ENCODE measurements around the gene EREG. TPM values are rescaled to one million over a fixed set of nuclear protein-coding genes. Genes with fewer than 3 reads are reported as not detected.

The EREG gene
- 3.1 and 16.0 TPM in 2 replicates for total RNA-seq

- H3K4me3 ChIP-seq (ENCODE audit: low read depth, low read length), result peak within 1 kb of the TSS; percentile 69
- DNase-seq (ENCODE audit: low read depth), result no peak
- TF ChIP-seq CTCF (conservative IDR thresholded peaks at IDR 0.05; ENCODE audit: low read depth, low read length), result no peak
These were observed at the start of gene EREG for GRCh38 chr4:74364652-74365491. TSS of gene EREG (plus strand) at chr4:74365145. CDS start at chr4:74365309, 164 bp downstream.

GRCh38 chr4:74315376-74315775, 49.6 kb upstream of the EREG start:
- TF ChIP-seq CTCF (conservative IDR thresholded peaks at IDR 0.05; ENCODE audit: low read depth, low read length), result no peak
- no peak overlapping the region for H3K4me3 ChIP-seq (ENCODE audit: low read depth, low read length)
- no peak for DNase-seq (ENCODE audit: low read depth)

- no peak for TF ChIP-seq CTCF (conservative IDR thresholded peaks at IDR 0.05; ENCODE audit: low read depth, low read length)
- H3K4me3 ChIP-seq (ENCODE audit: low read depth, low read length), result no peak overlapping the region
These were observed 48.5 kb upstream of the EREG start for GRCh38 chr4:74316397-74316796.

GRCh38 chr4:74317616-74318246, 47.2 kb upstream of the EREG start:
- H3K4me3 ChIP-seq (ENCODE audit: low read depth, low read length), result no peak overlapping the region
- TF ChIP-seq CTCF (conservative IDR thresholded peaks at IDR 0.05; ENCODE audit: low read depth, low read length), result no peak
- DNase-seq (ENCODE audit: low read depth), result no peak

More at GRCh38 chr4:74316397-74316796, 48.5 kb upstream of the EREG start:
- DNase-seq (ENCODE audit: low read depth), result no peak

- H3K4me3 ChIP-seq (ENCODE audit: low read depth, low read length), result no peak overlapping the region
- DNase-seq (ENCODE audit: low read depth), result no peak
- TF ChIP-seq CTCF (conservative IDR thresholded peaks at IDR 0.05; ENCODE audit: low read depth, low read length), result no peak
These were observed 46.7 kb upstream of the EREG start for GRCh38 chr4:74318276-74318675.

- no peak for DNase-seq (ENCODE audit: low read depth)
- TF ChIP-seq CTCF (conservative IDR thresholded peaks at IDR 0.05; ENCODE audit: low read depth, low read length), result no peak
- no peak overlapping the region for H3K4me3 ChIP-seq (ENCODE audit: low read depth, low read length)
These were observed 45.5 kb upstream of the EREG start for GRCh38 chr4:74319470-74319869.
